HG02571 (cell line): Measurements from ENCODE around the gene CAMKMT.

Experiments used
- ATAC-seq: cut with Tn5 transposase; IDR thresholded peaks from one replicate; pipeline ENCODE4 v1.9.1; 2021; ENCODE audit warnings: mild to moderate bottlenecking, moderate library complexity; ENCODE audit not compliant: unreplicated experiment

Gene CAMKMT

DNA sequence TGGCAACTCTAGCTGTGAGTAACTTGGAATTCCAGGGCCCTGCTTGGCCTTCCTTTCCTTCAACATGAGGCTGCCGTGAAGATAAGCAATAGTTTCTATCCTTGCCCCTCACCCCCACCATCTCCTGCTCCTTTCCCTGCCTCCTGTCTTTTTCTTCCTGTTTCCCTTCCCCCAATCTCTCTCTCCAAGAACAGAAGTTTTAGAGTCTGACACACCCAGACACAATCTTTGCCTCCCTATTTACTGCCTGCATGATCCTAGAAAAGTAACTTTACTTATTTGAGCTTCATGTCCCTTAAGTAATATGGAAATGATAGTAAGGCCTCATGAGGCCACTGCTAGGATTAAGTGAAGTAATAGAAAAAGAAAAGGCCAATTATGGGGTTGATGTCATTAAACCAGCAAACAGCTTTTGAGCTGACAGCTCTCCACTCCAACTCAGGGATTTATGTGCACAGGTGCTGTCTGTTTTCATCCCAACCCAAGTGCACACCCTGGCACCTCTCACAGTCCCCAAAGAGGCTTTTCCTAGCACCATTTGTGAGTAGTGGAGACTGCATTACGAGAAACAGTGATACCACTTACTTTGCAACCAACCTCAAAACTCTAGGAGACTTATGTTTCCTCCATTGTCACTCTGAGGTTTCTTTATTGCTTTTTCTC, 456.1 kb downstream of the CAMKMT start:
- no peak for ATAC-seq

DNA sequence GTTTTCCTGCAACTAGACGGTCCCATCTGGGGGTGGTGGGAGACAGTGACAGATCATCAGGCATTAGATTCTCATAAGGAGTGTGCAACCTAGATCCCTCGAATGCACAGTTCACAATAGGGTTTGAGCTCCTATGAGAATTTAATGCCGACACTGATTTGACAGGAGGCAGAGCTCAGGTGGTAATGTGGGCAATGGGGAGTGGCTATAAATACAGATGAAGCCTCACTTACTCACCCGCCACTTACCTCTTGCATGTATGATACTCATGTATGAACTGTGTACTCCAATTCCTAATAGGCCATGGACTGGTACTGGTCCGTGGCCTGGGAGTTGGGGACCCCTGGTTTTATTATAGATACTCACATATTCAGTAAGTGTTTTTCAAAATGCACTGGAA, 457.3 kb downstream of the CAMKMT start:
- ATAC-seq = no peak

DNA sequence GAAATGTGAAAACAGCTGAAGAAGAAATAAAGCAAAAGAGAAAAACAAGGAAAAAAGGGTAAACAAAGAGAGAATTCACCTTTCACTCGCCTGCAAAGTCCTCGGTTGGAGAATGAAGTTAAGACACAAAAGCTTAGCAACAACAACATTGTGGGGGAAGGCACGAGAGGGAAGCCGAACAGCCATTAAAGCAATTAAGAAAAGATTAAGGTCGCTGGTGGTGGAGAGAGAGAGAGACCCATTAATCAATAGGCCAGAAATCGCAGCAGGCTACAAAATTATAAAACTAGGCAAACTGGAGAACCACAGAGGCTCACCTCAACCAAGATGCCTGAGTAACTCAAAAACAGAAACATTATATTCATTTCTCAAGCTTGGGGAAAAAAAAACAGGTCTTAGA, 459.8 kb downstream of the CAMKMT start:
- ATAC-seq = no peak

DNA sequence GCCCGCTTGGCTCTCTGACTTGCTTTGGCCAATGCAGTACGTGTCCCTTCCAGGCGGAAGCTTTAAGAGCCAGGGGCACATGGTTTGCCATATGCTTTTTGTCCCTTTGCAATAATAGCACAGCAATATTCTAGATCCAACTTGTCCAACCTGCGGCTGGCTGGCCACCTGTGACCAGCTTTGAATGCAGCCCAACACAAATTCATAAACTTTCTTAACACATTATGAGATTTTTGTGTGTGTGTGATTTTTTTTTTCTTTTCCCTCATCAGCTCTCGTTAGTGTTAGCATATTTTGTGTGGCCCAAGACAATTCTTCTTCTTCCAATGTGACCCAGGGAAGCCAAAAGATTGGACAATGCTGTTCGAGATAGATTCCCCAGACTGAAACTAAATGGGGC, 460.4 kb downstream of the CAMKMT start:
- no peak for ATAC-seq
